Ecto neural progenitor cell (in vitro differentiated cells): ENCODE measurements around the gene AFAP1.

Experiments
- DNase-seq: peaks from one replicate; pipeline ENCODE4 v3.0.0-alpha.2; 2018; ENCODE audit warnings: low spot score

AFAP1 gene

DNA sequence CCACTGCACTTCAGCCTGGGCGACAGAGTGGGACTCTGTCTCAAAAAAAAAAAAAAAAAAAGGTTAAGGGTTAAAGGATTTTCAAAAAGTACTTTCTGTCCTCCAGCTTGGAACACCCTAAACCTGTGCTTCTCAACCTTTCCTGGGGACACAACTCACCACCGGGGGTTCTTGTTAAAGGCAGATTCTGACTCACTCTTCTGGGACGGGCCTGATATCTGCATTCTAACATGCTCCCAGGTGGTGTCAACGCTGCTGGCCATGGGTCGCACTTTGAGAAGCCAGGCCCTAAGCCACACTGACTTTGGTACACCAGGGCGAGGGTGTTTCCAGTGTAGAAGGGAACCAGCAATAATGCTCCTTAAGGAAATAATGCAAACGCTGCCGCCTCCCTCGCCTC, 46.1 kb downstream of the AFAP1 start:
- DNase-seq: no peak

DNA sequence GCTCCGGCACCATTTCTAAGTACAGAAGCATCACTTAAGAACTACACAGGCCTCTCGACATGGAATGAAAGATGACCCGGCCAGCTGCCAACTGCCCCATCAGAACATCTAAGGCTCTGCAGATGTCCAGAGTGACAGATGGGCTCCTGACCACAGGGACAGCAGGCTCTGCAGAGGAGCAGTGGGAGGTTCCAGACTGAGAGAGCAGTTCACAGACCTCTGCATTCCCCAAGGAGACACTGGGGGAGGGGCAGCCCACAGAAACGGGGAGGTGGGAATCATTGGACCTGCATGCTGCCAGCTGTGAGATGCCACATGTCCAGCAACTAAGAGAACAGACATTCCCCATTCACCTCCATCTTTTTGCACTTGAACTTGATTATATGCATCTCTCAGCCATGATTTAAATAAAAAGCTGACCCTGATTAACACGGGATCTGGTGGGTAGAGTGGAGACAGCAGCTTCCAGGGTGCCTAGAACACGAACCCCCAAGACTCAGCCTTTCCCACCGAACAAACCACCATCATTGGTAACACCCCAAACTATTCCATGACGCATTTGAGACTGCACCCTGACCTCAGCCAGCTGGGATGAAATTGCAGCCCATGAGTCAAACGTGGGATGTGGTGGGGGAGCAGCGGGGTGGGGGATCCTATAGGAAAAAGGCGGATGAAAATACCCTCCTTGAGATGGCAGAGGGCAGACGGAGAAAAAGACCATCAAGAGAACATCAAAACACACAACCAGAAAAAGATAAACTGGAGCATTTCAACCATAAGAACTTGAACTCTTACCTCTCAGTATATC, 47.2 kb downstream of the AFAP1 start:
- no peak for DNase-seq

DNA sequence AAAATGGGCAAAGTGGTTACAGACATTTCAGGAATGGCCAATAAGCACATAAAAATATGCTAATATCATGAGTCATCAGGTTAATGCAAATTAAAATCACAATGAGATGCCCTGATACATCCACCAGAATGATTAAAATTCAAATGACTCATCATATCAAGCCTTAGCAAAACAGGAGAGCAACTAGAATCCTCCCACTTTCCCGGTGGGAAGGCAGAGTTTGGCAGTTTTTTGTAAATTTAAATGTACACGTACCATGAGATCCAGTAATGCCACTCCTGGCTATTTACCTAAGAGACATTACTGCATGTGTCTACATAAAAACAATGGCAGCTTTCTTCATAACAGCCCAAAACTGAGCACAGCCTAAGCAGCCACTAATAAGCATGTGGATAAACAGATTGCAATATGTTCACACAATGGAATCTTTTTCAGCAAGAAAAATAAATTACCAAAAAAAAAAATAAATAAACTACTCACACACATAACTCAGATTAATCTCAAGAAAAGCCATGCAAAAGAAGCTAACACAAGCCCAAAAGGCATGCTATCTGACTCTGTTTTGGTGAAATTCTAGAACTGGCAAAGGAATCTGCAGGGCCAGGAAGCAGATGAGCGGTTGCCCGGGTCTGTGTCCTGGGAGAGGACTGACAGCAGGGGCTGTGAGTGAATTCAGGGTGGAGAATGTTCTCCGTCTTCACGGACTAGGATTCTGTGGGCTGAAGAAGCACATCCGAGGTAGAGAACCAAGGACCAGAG, 48.8 kb downstream of the AFAP1 start:
- no peak for DNase-seq

DNA sequence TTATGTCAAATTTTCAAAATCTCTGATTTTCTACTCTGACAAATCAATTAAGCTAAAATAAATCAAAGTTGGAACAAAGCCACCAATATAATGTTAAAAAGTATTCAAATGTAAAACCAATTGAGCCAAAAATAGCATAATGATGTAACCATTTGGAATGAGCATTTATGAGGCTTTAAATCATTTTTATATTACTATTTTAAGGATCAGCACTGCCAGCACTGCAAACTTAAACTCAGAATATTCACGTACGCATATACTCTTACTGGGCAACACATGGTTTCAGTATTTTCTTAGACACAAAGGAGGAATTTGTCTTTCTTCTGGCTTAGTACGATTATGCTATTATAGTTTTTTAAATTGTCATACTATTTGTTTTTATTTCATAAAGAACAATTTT, 52.2 kb downstream of the AFAP1 start:
- no peak for DNase-seq

DNA sequence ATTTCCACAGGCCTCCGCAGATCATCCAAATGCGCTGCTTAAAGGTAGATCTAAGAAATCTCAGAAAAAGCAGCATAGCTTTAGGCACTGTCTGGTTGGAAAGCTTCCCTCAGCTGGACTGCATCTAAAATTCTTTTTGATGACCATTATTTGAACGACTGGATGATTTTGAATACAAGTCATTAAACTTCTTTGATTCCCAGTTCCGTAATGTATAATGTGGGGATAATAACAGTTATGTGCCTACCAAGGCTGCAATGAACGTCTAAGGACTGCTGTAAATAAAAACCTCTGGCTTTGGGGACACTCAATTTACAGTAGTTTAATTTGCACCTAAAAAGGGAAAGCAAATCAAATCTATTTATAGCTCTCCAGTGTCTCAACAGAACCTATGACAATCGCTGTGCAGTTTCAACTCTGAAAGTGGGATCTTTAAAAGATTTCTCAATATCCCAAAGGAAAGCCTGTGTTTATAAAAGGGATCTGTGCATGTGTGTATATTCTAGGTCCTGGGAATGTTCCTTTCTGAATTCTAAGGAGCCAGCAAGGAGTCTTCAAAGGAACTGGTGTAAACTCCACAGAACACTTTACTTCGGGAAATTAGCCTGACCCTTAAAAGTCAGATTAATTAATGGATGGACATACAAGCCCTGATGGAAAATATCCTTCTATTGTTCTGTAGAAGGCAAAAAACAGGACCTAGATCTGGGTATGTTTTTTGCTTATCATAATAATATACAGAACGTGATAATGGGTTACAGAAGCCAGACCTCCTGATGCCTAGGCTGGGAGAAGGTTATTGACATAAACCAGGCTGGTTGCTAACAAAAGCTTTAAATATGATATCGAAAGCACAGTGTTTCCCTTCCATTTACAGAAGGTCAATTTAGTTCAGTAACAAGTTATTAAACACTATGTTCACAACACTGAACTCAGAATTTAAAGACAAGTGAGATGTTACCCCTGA, 53.4 kb downstream of the AFAP1 start:
- no peak for DNase-seq

DNA sequence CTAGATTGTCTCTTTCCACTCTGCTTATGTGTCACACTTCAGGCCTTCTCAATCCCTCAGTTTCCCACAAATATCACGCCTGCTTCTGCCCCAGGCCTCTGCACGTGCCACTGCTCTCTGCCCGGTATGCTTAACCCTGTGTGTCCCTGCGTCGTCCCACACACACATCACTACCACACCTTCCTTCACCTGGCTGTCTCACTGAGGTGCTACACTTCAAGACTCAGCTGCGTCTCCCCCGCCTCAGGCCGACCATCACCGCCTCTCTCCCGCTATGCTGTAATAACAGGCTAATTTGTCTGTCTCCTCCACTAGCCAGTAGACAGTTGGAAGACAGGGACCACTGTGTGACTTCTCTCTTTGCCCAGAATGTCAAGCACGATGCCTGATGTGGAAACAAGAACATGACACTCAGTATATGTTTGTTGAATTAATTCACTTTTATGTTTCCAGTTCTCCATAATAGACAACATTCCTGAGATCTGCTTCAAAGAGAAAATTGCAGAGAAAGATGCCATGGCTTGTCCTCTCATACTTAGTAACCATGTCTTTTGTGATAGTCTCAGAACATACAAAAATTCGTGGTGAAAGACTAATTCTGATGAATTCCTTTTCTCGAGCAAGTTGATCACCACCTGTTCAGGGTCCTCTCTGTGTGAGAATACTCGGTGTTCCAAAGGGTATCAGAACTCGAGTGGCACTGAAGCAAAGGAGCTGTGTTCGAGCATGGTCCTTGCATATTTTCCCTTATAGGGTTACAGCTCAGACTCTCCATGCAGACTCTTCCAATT, 54.2 kb downstream of the AFAP1 start:
- DNase-seq: no peak

DNA sequence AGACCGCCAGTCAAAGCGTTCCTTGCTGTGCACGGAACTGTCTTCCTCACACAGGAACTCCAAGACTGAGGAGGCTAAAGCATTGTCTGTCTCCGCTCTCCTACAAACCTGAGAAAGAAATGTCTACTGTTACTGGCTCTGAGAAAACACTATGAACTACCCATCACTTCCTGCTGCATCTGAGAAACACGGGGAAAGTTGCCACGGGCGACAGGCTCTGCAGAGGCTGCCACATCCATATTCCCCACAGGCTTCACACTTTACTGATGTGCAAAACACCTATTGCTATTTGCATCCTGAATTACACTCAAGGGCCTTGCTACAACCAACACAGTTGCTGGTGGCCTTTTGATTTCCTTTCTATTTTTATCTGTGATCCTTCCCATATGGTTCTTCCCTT, 59.0 kb downstream of the AFAP1 start:
- no peak for DNase-seq

DNA sequence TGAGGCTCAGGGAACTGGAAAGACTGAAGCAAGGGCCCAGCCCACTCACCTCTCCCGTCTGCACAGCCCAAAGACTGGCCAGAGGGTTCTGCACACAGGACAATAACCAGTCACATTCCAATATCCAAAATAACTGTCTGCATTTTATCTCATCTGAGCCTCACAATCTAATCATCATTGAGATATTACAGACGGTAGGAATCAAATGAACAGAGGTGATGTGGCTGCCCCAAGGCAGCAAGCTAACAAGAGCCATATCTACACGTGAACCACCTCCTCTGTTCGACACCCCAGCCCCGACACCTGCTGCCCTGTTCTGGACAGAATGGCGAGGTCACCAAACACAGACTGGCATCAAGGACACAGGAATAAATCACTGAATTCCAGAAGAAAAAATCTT, 60.5 kb downstream of the AFAP1 start:
- no peak for DNase-seq

DNA sequence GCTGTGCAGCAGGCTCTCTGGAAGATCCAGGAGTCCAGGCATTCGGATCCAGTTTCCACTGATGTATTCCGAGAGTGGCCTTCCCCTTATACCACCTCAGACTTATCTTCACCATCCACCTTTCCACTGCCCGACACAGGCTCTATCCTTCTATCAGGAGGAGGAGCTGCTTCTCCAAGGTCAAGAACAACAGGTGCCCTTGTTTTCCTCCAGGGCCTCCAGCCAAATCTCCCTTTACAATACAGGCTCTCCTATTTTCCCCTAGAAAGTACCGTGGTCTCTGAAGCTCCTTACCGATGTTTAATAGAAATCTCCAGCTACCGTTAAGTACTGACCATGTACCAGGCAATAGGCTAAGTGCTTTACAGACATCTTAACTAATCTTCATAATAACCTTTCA, 61.3 kb downstream of the AFAP1 start:
- DNase-seq: no peak

DNA sequence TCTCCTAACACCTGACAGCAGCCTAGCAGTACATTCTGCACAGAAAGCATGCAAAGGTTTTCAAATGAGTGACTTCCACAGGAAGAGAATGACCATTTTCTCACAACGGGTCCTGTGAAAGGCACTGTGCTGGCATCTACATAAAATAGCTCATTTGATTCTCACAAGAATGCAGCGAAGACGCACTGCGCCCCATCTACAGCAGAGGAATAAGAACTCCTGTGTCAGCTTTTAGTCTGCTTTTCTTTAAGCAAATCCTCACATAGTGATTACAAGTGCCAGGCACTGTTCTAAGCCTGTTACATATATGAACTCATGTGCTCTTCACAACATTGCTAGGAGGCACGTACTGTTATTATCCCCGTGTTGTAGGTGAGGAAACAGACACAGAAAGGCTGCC, 62.5 kb downstream of the AFAP1 start:
- no peak for DNase-seq

DNA sequence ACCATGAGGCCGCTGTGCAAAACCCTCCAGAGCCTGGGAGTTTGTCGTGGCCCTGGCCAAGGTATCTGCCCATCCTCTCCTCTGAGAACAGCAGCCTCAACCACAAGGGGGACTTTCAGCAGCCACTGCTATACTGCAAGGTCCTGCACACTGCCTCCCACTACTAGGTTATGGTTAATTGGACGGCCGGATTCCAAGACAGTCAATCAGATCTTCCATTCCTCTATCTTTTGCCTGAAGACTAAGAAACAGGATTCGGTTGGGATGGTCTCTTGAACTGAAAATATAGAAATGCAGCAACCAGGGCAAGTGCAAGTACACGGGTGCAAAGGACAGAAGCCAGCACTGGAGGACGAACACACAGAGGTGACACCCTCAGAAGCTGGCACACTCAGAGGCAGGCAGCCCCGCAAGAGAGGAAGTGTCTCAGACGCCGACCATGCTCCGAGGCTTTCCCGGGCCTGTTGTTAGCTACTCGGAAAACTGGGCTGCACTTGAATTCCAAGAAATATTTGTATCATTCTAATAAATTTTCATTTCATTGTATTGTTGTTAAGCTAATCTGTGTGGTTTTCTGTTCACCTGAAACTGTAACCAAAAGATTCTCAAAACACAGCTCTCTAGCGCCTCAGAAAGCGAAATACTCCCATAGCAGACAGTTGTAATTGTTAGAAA, 63.3 kb downstream of the AFAP1 start:
- no peak for DNase-seq

DNA sequence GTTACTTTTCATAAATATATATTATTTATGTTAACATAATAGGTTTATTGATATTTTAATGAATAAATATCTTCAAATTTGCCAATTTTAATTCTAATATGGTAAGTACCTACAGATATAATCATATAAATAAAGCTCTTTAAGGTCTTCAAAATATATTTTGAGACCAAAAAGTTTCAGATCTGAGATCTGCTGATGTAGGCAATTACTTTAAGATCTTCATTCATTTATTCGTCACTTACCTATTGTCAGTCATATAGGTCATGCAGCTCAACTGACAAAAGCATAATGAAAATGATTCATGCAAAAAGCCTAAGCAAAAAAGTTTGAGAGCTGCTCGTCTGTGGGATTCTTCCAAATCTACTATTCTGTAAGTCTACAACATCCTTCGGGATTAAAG, 64.8 kb downstream of the AFAP1 start:
- DNase-seq: no peak

DNA sequence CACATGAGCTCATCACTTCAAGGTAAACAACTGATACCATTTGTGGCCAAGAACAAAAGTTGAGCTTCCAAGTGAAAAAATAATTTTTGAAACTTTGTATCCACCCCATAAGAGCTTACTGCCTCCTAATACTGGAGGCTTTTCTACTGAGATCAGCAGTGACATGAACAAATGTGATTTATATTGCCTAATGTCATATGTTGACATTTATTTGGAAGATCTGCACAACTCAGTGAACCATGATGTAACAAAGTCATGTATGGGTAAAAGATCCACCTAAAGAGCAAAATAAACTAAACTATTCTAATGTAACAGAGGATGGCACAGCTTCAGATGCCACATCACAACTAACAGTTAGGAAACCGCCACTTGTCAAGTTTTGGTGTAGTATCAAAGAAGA, 65.8 kb downstream of the AFAP1 start:
- no peak for DNase-seq

DNA sequence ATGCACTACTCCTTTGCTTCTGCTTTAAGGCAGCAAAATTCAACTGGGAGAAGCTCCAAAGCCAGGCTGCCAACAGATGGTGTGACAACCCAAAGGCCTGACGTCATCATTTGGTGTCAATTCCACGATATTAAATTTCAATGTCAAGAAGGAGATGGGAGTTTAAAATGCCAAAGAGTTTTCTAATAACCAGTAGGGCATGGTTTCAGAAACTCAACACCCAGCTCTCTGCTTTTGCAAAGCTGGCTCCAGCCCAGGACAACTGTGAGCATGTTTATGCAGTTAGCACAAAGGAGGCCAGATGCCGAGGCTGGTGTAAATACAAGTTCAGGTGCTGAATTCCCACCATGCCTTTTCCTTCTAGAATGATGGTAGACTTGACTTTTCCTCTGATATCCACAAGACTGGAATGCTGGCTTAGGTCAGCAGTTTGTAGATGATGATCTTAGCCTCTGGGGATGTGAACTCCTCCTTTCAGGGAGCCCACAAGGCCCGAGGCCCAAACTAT, 67.3 kb downstream of the AFAP1 start:
- DNase-seq: no peak

DNA sequence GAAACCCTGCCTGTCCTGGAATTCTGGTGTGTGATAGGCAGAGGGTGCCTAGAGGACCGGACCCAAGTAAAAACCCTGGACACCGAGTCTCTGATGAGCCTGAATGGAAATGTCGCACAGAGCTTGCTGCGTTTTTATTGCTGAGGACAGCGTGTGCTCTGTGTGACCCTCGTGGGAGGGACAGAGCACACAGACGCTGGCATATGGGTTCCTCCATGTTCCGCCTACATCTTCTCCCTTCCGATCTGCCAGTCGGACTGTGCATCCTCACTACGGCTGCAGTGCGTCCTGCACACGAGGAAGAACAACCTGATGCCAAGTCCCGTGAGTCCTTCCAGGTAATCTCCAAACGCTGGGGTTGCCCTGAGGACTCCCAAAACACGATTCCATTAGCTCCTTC, 68.3 kb downstream of the AFAP1 start:
- DNase-seq: no peak

DNA sequence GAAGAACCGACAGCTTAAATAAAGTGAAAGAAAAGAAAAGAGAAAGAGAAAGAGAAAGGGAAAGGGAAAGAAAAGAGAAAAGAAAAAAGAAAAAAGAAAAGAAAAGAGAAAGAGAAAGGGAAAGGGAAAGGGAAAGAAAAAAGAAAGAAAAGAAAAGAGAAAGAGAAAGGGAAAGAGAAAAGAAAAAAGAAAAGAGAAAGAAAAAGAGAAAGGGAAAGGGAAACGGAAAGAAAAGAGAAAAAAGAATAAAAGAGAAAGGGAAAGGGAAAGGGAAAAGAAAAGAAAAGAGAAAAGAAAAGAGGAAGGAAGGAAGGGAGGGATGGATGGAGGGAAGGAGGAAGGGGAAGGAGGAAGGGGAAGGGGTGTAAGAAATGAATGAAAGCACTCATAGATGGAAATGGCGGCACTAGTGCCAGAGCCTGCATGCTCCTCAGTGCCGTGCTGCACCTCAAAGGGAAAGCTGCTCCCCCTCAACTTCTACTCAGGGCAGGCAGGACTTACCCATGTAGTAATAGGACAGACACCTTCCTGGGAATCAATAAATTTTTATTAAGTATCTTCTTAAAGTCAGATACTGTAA, 70.7 kb downstream of the AFAP1 start:
- DNase-seq: no peak

DNA sequence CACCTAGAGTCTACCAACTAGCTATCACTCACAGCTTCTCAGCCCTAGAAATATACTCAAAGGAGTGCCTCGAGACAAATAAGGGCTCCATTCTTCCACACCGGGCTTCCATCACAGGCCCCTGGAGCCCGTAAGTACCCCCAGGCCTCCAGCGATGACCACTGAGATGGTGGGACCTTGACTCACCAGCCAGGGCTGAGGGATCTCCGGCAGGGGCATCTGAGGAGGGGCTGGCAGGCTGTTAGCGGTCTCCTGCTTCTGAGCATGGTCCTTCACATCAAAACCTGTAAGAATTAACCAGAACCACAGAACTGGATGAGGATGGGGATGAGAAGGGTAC, 71.3 kb downstream of the AFAP1 start:
- DNase-seq: no peak

DNA sequence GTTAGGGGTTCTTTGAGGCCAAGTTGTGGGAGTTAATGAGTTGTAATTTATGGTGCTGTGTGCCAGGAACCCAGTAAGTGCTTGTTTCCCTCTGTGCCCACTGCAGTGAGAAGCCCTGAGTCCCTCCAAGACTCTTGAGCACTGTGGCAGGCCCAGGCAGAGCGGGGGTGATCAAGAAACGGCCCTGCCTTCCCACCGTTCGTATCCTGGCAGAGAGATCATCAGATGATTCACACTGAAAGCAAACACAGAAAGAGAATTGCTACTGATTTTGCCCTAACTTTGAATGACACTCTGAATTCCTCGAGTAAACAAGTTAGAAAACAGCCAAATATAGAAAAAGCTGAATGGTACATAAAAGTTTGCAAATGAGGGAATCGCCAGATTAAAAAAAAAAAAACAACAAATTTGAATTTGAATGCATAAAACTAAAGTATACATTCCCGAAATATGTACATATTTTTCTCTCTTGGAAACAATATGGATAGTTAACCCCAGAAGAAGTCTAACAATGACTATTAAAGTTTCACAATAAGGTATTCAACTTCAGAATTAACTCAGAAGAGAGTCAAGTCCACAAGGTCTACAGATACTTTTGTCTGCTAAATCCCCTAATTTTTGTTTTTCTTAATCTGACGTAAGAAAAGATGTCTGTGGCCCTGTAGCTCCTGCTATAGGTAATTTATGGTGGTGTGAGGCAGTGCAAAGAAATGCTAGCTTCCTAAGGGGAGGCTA, 71.8 kb downstream of the AFAP1 start:
- no peak for DNase-seq

DNA sequence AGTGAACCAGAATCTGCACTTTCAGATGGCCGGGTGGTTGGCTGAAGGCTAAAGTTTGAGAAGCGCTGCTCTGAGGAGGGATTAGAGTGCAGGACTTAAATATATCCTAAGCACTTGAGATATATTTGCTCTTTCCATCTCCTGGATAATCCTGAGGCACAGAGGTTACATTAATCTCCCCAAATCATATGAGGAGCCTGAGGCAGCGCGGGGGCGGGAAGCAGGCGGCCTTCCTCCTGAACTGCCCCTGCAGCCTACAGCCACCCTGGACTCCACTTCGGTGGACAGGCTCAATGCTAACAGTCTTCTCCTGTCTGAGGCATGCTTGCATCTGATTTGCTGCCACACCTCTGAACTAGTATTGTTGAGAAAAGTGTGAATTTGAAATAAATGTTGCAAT, 72.5 kb downstream of the AFAP1 start:
- DNase-seq: no peak

DNA sequence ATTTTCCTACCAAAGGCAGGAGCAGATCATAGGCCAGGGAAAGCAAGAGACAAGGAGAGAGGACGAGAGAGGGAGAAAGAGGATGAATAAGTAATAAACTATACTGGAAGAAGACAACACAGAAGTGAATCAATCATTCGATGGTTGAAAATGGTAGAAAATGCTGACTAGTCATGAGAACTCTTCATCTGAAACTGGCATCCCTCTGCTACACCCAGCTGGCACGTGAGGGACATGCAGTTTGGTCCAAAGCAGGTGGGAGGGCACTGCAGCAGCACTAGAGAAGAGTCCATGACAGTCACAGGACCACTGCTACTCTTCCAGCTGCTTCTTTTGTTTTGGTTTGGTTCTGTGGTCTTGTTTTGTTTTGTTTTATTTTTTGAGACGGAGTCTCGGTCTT, 74.1 kb downstream of the AFAP1 start:
- DNase-seq: no peak
